IMR-90 (cell line): Measurements from ENCODE around the gene INPP5A. TPM values are rescaled to one million over a fixed set of nuclear protein-coding genes. Genes with fewer than 3 reads are reported as not detected.

Experiments used
- ATAC-seq: fragments of 200-7000 bp; cut with Tn5 transposase; 2 replicates; pipeline ENCODE4 v1.9.1; 2020; ENCODE audit warnings: low read depth, mild to moderate bottlenecking, moderate library complexity
- BruUV-seq: library from RNA; stranded (reverse); fragments of 400-500 nt; replicated peaks from 2 replicates; lab custom pipeline; 2021; lab: Mats Ljungman, UMichigan
- CTCF ChIA-PET: fragments of 300-600 bp; formaldehyde crosslinking; extraction: SDS; loops from one replicate; lab custom pipeline; 2021; ENCODE audit warnings: antibody characterized with exemption; lab: Yijun Ruan, JAX
- POLR2A ChIA-PET: fragments of 300-600 bp; sonication (Branson Sonifier 250); formaldehyde crosslinking; loops from one replicate; lab custom pipeline; 2022; ENCODE audit warnings: antibody characterized with exemption; ENCODE audit not compliant: unreplicated experiment; lab: Charles Lee
- DNase-seq: peaks from one replicate; pipeline ENCODE4 v3.0.0; 2013
- H2AFZ ChIP-seq: replicated peaks from 2 replicates; pipeline ENCODE3; 2013; ENCODE audit warnings: low read length, mild to moderate bottlenecking; ENCODE audit not compliant: poor library complexity
- H2AK5ac ChIP-seq: 2 replicates; pipeline ENCODE4 v1.6.1; 2013; ENCODE audit warnings: low read depth, low read length, inconsistent platforms
- H2AK9ac ChIP-seq: replicated peaks from 2 replicates; pipeline ENCODE3; 2013; ENCODE audit warnings: mild to moderate bottlenecking, low read depth, low read length, moderate library complexity; ENCODE audit not compliant: poor library complexity
- H2BK120ac ChIP-seq: 2 replicates; pipeline ENCODE4 v1.6.1; 2013; ENCODE audit warnings: low read depth, low read length, inconsistent platforms
- H2BK15ac ChIP-seq: 3 replicates; pipeline ENCODE4 v1.6.1; 2013; ENCODE audit warnings: low read depth, low read length, inconsistent platforms
- H2BK20ac ChIP-seq: 2 replicates; pipeline ENCODE4 v1.6.1; 2013; ENCODE audit warnings: low read depth, mild to moderate bottlenecking, inconsistent platforms, low read length, moderate library complexity
- H2BK5ac ChIP-seq: 2 replicates; pipeline ENCODE4 v1.6.1; 2013; ENCODE audit warnings: mild to moderate bottlenecking, low read depth, low read length, inconsistent platforms; ENCODE audit not compliant: poor library complexity, severe bottlenecking
- H3K14ac ChIP-seq: replicated peaks from 2 replicates; pipeline ENCODE4 v1.6.1; 2013; ENCODE audit warnings: low read depth, low read length, inconsistent platforms
- H3K18ac ChIP-seq: 2 replicates; pipeline ENCODE4 v1.6.1; 2013; ENCODE audit warnings: low read depth, low read length, control low read depth
- H3K23ac ChIP-seq: 2 replicates; pipeline ENCODE4 v1.6.1; 2013; ENCODE audit warnings: low read depth, low read length, inconsistent platforms
- H3K27ac ChIP-seq: 2 replicates; pipeline ENCODE4 v1.5.1; 2013; ENCODE audit warnings: mild to moderate bottlenecking, control low read depth, low read length; ENCODE audit not compliant: insufficient read depth
- H3K27me3 ChIP-seq: 2 replicates; pipeline ENCODE4 v1.6.1; 2013; ENCODE audit warnings: low read length; ENCODE audit not compliant: control insufficient read depth, insufficient read depth
- H3K36me3 ChIP-seq: 2 replicates; pipeline ENCODE4 v1.6.1; 2013; ENCODE audit warnings: low read length, mixed read lengths; ENCODE audit not compliant: control insufficient read depth, insufficient read depth
- H3K4ac ChIP-seq: 2 replicates; pipeline ENCODE4 v1.6.1; 2013; ENCODE audit warnings: low read depth, low read length, inconsistent platforms
- H3K4me1 ChIP-seq: 2 replicates; pipeline ENCODE4 v1.6.1; 2013; ENCODE audit warnings: low read length, mixed read lengths; ENCODE audit not compliant: control insufficient read depth, insufficient read depth
- H3K4me2 ChIP-seq: 2 replicates; pipeline ENCODE4 v1.6.1; 2013; ENCODE audit warnings: low read depth, mild to moderate bottlenecking, control low read depth, low read length, moderate library complexity
- H3K4me3 ChIP-seq: 2 replicates; pipeline ENCODE4 v1.5.1; 2013; ENCODE audit warnings: low read depth, mild to moderate bottlenecking, control low read depth, low read length, moderate library complexity; ENCODE audit not compliant: insufficient read depth
- H3K56ac ChIP-seq: 2 replicates; pipeline ENCODE4 v1.6.1; 2013; ENCODE audit warnings: low read length, inconsistent platforms; ENCODE audit not compliant: insufficient read depth; ENCODE audit errors: extremely low read depth
- H3K79me1 ChIP-seq, 2 experiments: 2 replicates each; pipeline ENCODE4 v1.6.1; 2013; ENCODE audit warnings: low read length in 2 of 2, inconsistent platforms in 1 of 2, low read depth in 1 of 2
- H3K9ac ChIP-seq: 2 replicates; pipeline ENCODE4 v1.6.1; 2013; ENCODE audit warnings: low read depth, low read length, control low read depth
- H3K9me1 ChIP-seq: 2 replicates; pipeline ENCODE4 v1.6.1; 2013; ENCODE audit warnings: low read length, inconsistent platforms; ENCODE audit not compliant: insufficient read depth
- H3K9me3 ChIP-seq: 2 replicates; pipeline ENCODE4 v1.6.1; 2013; ENCODE audit warnings: low read length; ENCODE audit not compliant: control insufficient read depth, insufficient read depth
- H4K20me1 ChIP-seq: 2 replicates; pipeline ENCODE4 v1.6.1; 2013; ENCODE audit warnings: low read length, inconsistent platforms; ENCODE audit not compliant: insufficient read depth
- H4K5ac ChIP-seq: 2 replicates; pipeline ENCODE4 v1.6.1; 2013; ENCODE audit warnings: mild to moderate bottlenecking, low read depth, low read length, control low read depth
- H4K8ac ChIP-seq, 2 experiments: 2 replicates each; pipeline ENCODE4 v1.6.1; 2013; ENCODE audit warnings: low read depth in 2 of 2, low read length in 2 of 2, control low read depth in 1 of 2, inconsistent platforms in 1 of 2
- H4K91ac ChIP-seq: 2 replicates; pipeline ENCODE4 v1.6.1; 2013; ENCODE audit warnings: low read depth, low read length, inconsistent platforms; ENCODE audit not compliant: insufficient read depth
- BHLHE40 ChIP-seq: fragments of 150-350 bp; IDR thresholded peaks from 2 replicates; pipeline ENCODE4 v1.6.1; 2016; ENCODE audit warnings: mild to moderate bottlenecking, low read depth, low read length
- CEBPB ChIP-seq: IDR thresholded peaks from 2 replicates; pipeline ENCODE4 v1.6.1; 2012; ENCODE audit warnings: low read depth, low read length, improper control_type of control experiment
- CHD1 ChIP-seq: IDR thresholded peaks from 2 replicates; pipeline ENCODE4 v1.6.1; 2012; ENCODE audit warnings: low read depth, low read length, improper control_type of control experiment
- CTCF ChIP-seq: conservative IDR thresholded peaks from 2 replicates; pipeline ENCODE4 v1.5.1; 2012; ENCODE audit warnings: mild to moderate bottlenecking, low read depth, low read length, improper control_type of control experiment
- FOS ChIP-seq: fragments of 150-350 bp; IDR thresholded peaks from 2 replicates; pipeline ENCODE4 v1.6.1; 2016; ENCODE audit warnings: low read depth, low read length
- MAFK ChIP-seq: IDR thresholded peaks from 2 replicates; pipeline ENCODE4 v1.6.1; 2012; ENCODE audit warnings: low read depth, low read length, improper control_type of control experiment
- MAZ ChIP-seq: IDR thresholded peaks from 2 replicates; pipeline ENCODE4 v1.6.1; 2012; ENCODE audit warnings: low read depth, mild to moderate bottlenecking, low read length, improper control_type of control experiment, moderate library complexity, borderline replicate concordance
- MXI1 ChIP-seq: IDR thresholded peaks from 2 replicates; pipeline ENCODE4 v1.6.1; 2012; ENCODE audit warnings: low read depth, mild to moderate bottlenecking, low read length, moderate library complexity, borderline replicate concordance
- NFE2L2 ChIP-seq: fragments of 150-350 bp; IDR thresholded peaks from 2 replicates; pipeline ENCODE4 v1.6.1; 2016; ENCODE audit warnings: low read depth, mild to moderate bottlenecking, low read length
- POLR2A ChIP-seq: IDR thresholded peaks from 2 replicates; pipeline ENCODE4 v1.6.1; 2012; ENCODE audit warnings: mild to moderate bottlenecking, low read depth, low read length
- RAD21 ChIP-seq: IDR thresholded peaks from 2 replicates; pipeline ENCODE4 v1.6.1; 2012; ENCODE audit warnings: low read length, improper control_type of control experiment
- RCOR1 ChIP-seq: IDR thresholded peaks from 2 replicates; pipeline ENCODE4 v1.6.1; 2012; ENCODE audit warnings: mild to moderate bottlenecking, low read length, improper control_type of control experiment; ENCODE audit not compliant: insufficient replicate concordance
- SMC3 ChIP-seq: fragments of 150-350 bp; IDR thresholded peaks from 2 replicates; pipeline ENCODE4 v1.6.1; 2016; ENCODE audit warnings: low read depth, mild to moderate bottlenecking, antibody characterized with exemption, low read length, moderate library complexity
- USF2 ChIP-seq: fragments of 150-350 bp; IDR thresholded peaks from 2 replicates; pipeline ENCODE4 v1.6.1; 2017; ENCODE audit warnings: mild to moderate bottlenecking, antibody characterized with exemption, low read length, low read depth
- WGBS, 2 experiments: methylation state at CpG; one replicate each; pipeline versions ENCODE4 v1.1.5 to v1.1.7; 2013; ENCODE audit warnings: missing lambda C conversion rate in 2 of 2; ENCODE audit not compliant: insufficient read length in 1 of 2; ENCODE audit errors: extremely low coverage in 2 of 2; 5-methylcytosine and 5-hydroxymethylcytosine counted together
- dilution Hi-C: fragments of 300-500 bp; cut with HindIII; formaldehyde crosslinking; loops from one replicate; pipeline ENCODE4 v1.14.3; 2018; ENCODE audit warnings: low sequenced_read_pairs; ENCODE audit not compliant: unreplicated experiment
- in situ Hi-C: fragments of 300-500 bp; cut with MboI; formaldehyde crosslinking; loops from 3 replicates; pipeline ENCODE4 v1.14.3; 2019; ENCODE audit warnings: low sequenced_read_pairs, inconsistent platforms, mixed read lengths
- intact Hi-C: fragments of 100-400 bp; cut with micrococcal nuclease; formaldehyde crosslinking; loops from 2 replicates; pipeline ENCODE4 v1.10.0; 2022
- polyA plus RNA-seq, 3 experiments: library from polyadenylated mRNA; depleted of rRNA; stranded (reverse); fragments of >200 nt; gene quantifications; 2 replicates each; pipeline ENCODE4 v1.2.3, GENCODE V29; 2012; ENCODE audit warnings: low replicate concordance in 1 of 3
- total RNA-seq: library from RNA; depleted of rRNA; stranded (reverse); fragments of >200 nt; gene quantifications from 2 replicates; pipeline ENCODE4 v1.2.3, GENCODE V29; 2012

The INPP5A gene
- total and polyA plus RNA-seq, 2 of the 4 experiments (the other 2 are of a cell fraction) = 21.4 to 36.7 TPM

GRCh38 chr10:132591166-132591971 is 53.8 kb downstream of the INPP5A start:
- Histone ChIP-seq H2AFZ (peak overlapping the region; percentile 33), H3K79me1 (peaks cover 28 to 84% of the 10 kb centered on the region in 2 experiments), H3K23ac (no peak overlapping the region), H4K20me1 (peaks cover 96% of the 10 kb centered on the region), H2BK120ac (no peak overlapping the region), H3K27ac (no peak overlapping the region), H4K8ac (no peak overlapping the region), H3K9me3 (no peaks in the 10 kb centered on the region; the same call in 1 of the 2 replicates), H2BK20ac (no peak overlapping the region), H4K91ac (no peak overlapping the region), H3K36me3 (no peaks in the 10 kb centered on the region), H2AK9ac (peak overlapping the region; percentile 75), H3K4ac (0 out of 2 replicates have a peak overlapping the region, but pooled peaks have one; percentile 4), H3K4me3 (no peak overlapping the region), H3K56ac (no peak overlapping the region), H4K5ac (no peak overlapping the region), H3K9me1 (peaks cover 31% of the 10 kb centered on the region), H2BK15ac (0 out of 3 replicates have a peak overlapping the region, but pooled peaks have one; percentile 46), H3K27me3 (peaks cover 8% of the 10 kb centered on the region; the same call in 1 of the 2 replicates), H3K18ac (no peak overlapping the region), H2BK5ac (no peak overlapping the region), H3K9ac (no peak overlapping the region), H3K4me2 (peak overlapping the region; percentile 3; the same call in 1 of the 2 replicates), H3K4me1 (peaks cover 13% of the 10 kb centered on the region), H2AK5ac (peak overlapping the region; percentile 72), H3K14ac (0 out of 2 replicates have a peak overlapping the region, but pooled peaks have one; percentile 0)
- CTCF ChIA-PET = no interaction called here
- POLR2A ChIA-PET = no interaction called here
- no TSS peak for BruUV-seq
- 92% methylated on average over 6 of the region's 22 CpGs; no CpG with 5 or more reads in 1 of the 2 experiments for WGBS, 2 experiments
- ATAC-seq (peak; percentile 81), DNase-seq (peak; percentile 66)
- intact Hi-C loops (no loop called here), in situ Hi-C loops (no loop called here), dilution Hi-C loops (no loop called here)
- TF ChIP-seq MXI1 (no peak), MAZ (no peak), RCOR1 (no peak), NFE2L2 (peak; percentile 46; the same call in 1 of the 2 replicates), BHLHE40 (no peak), RAD21 (no peak), POLR2A (no peak), SMC3 (no peak), CHD1 (no peak), MAFK (no peak), USF2 (no peak), CEBPB (peak; percentile 23; the same call in 1 of the 2 replicates), FOS (peak; percentile 73), CTCF (no peak)
